HEK293T (cell line): ENCODE data around the gene RNF212.

Source experiments
- FOXK2 ChIP-seq: fragments of 450-650 bp; IDR thresholded peaks from 2 replicates; pipeline ENCODE4 v1.6.1; 2016; ENCODE audit warnings: mild to moderate bottlenecking
- L3MBTL2 ChIP-seq: fragments of 450-650 bp; conservative IDR thresholded peaks from 2 replicates; pipeline ENCODE4 v1.6.1; 2016; ENCODE audit warnings: mild to moderate bottlenecking
- NFRKB ChIP-seq: fragments of 450-650 bp; IDR thresholded peaks from 2 replicates; pipeline ENCODE4 v1.6.1; 2016; ENCODE audit warnings: mild to moderate bottlenecking, moderate library complexity
- SUZ12 ChIP-seq: fragments of 450-650 bp; IDR thresholded peaks from 2 replicates; pipeline ENCODE4 v1.6.1; 2016; ENCODE audit warnings: mild to moderate bottlenecking
- ZNF384 ChIP-seq: fragments of 450-650 bp; IDR thresholded peaks from 2 replicates; pipeline ENCODE4 v1.6.1; 2016

GRCh38 chr4:1023895-1024740 is 89.2 kb downstream of the RNF212 start:
- TF ChIP-seq SUZ12 (no peak), NFRKB (no peak), FOXK2 (no peak), L3MBTL2 (no peak), ZNF384 (no peak)
